Inflammatory macrophage (primary cell): ENCODE data around the gene GPR63.
"Not testable (repeated sequence)": the region's sequence is repeated elsewhere in the genome, so short reads cannot be mapped to it uniquely, and the experiment has no call there.

Source experiments
- DNase-seq, 2 donors: peaks; one replicate each; pipeline ENCODE4 v3.0.0-alpha.2; 2020 to 2022
- total RNA-seq, 18 experiments: gene quantifications; one replicate each; lab custom pipeline; 2026; ENCODE audit warnings: mixed read lengths in 6 of 18, inconsistent platforms in 2 of 18; lab: John Stamatoyannopoulos, UW

The GPR63 gene, protein sequence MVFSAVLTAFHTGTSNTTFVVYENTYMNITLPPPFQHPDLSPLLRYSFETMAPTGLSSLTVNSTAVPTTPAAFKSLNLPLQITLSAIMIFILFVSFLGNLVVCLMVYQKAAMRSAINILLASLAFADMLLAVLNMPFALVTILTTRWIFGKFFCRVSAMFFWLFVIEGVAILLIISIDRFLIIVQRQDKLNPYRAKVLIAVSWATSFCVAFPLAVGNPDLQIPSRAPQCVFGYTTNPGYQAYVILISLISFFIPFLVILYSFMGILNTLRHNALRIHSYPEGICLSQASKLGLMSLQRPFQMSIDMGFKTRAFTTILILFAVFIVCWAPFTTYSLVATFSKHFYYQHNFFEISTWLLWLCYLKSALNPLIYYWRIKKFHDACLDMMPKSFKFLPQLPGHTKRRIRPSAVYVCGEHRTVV
- total RNA-seq, result 0 to 0.32 (median 0.06) reads per million in 18 experiments

- peak; percentile 20 to 36 for DNase-seq
Observed at GRCh38 chr6:96837081-96837971, at the start of gene GPR63. Gene GPR63 (minus strand): TSS chr6:96837477. CDS start chr6:96799731, 37,746 bp downstream.

DNA sequence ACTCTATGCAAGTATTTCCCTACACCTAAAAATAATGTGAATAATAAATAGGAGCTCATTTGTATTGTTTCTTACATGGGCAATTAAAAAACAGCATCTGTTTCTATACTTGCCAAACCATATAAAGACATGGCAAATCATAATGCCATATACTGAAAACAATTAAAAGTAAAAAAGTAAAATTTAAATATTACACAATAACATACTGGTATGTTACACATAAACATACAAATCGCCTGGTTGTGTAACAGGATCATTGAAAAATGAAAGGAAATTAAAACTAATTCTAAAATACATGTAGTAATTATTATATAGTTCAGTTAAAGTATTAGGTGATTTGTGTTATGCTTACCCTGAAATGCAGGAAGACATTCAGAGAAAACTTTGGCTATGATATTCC, 49.2 kb upstream of the GPR63 start:
- DNase-seq, result no peak

- not testable (repeated sequence) for DNase-seq
Observed at GRCh38 chr6:96885187-96885631, 47.9 kb upstream of the GPR63 start.

DNA sequence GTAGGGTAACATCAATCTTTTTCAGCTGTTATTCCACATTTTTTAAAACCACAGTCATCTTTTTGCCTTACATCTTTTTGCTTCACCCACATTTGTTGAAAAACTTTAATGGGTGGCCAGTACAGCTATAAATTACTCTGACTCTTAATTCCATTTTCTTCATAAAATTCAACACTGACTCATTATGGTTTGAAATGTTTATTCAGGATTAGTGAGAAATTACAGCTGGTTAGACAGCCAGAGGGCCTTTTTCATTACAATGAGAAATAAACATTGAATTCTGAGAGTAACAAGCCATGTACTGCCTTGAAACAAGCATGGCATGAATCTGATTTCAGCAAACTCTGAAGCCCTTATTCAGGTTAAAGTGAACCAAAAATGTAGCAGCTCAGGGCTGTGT, 40.9 kb upstream of the GPR63 start:
- DNase-seq, result no peak

- no peak for DNase-seq
Observed at GRCh38 chr6:96876886-96877545, 39.7 kb upstream of the GPR63 start.

GRCh38 chr6:96872976-96873375, 35.7 kb upstream of the GPR63 start:
- DNase-seq, result no peak

DNA sequence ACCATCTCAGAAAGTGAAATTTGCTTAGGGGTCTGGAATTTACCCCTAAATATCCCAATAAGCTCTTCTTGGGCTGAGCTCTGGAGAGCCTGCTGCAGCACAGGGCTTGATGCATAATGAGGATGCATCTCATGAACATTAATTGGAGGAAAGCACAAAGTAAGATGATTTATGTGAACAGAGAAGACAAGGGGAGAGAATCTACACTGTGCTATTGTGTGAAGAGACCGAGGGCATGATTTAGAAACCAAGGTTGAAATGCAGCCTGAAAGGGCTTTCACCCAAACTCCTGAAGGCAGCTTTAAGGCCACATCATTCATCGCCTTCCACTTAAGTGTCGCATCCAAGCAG, 27.8 kb upstream of the GPR63 start:
- no peak for DNase-seq

DNA sequence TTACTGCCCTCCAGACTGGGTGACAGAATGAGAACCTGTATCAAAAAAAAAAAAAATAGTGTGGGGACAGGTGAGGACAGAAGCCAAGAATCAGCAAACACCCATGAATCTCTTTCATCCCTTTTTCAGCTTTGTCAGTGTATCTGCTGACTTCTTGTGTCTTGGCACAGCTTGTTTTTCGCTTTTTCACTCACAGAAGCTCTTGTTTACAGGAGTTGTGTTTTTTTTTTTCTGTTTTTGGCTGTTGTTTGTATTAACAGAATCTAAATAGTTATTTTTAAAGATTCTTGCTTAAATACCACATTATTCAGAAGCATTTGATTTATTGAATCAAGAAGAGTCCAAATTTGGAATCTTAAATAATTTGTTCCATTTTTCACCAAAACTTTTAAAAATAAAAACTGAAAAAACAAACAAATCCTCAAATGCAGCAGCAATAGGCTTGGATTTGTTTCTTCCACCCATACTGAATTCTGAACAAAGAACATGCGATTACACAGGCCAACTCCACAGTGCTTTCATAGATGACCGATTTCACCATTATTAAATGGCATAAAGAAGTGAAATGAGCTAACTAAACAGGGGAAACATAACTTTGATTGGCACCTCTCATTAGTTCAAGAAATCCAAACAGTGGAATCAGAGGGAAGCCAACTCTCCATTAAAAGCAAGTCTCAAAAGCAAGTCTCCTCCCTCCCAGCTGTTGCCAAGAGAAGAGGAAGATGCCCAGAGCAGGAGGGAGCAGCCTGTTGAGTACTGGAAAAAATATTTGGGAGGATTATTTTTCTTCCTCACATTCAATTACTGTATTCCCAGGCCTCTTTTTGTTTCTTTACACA, 27.2 kb upstream of the GPR63 start:
- no peak for DNase-seq

- no peak for DNase-seq
Observed at GRCh38 chr6:96862560-96862959, 25.3 kb upstream of the GPR63 start.

DNA sequence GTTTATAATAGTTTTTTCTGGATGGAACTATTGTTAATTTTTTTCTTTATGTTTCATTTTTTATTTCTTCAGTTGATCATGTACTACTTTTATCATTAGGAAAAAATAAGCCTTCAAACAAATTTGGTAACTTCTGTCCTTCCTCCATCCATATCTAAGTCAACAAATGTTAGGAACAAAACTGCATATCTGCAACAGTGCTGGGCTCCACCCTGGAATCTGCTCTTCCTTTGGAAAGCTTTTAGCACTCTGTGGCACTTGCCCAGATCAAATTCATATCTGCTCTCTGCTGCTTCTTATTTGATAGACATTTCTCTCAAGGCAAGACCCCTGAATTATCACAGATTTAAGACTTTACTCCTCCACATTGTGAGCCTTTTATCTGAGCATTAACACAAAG, 24.3 kb upstream of the GPR63 start:
- DNase-seq, result no peak

GRCh38 chr6:96856856-96857255, 19.6 kb upstream of the GPR63 start:
- no peak for DNase-seq

DNA sequence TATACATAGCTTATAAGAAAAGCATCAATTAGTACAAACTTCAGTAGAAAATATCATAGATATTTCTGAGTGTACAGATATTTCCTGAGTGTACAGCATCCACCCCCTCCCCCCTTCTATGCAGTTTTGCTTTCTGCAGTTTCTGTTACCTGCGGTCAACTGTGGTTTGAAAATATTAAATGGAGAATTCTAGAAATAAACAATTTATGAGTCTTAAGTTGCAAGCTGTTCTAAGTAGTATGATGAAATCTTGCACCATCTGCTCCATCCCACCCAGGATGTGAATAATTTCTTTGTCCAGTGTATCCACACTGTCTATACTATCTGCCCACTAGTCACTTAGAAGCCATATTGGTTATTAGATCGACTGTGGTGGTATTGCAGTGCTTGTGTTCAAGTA, 15.8 kb upstream of the GPR63 start:
- DNase-seq, result no peak

DNA sequence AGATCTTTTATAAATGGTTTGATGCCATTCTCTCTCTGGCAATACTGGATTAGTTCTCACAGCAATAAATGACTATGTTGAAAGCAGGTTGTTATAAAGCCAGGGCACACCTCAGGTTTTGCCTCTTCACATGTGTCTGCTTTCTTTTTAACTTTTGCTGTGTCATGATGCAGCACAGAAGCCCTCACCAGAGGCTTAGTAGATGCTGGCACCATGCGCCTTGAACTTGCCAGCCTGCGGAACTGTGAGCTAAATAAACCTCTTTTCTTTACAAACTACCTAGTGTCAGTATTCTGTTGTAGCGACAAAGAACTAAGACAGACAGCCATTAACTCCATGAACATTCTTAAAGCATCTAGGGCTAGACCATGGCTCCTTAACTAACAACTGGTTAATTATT, 15.3 kb upstream of the GPR63 start:
- DNase-seq, result no peak

GRCh38 chr6:96851858-96852257, 14.6 kb upstream of the GPR63 start:
- no peak for DNase-seq

- DNase-seq, result no peak
Observed at GRCh38 chr6:96849615-96850014, 12.3 kb upstream of the GPR63 start.

- DNase-seq, result no peak
Observed at GRCh38 chr6:96844530-96844929, 7.3 kb upstream of the GPR63 start.

DNA sequence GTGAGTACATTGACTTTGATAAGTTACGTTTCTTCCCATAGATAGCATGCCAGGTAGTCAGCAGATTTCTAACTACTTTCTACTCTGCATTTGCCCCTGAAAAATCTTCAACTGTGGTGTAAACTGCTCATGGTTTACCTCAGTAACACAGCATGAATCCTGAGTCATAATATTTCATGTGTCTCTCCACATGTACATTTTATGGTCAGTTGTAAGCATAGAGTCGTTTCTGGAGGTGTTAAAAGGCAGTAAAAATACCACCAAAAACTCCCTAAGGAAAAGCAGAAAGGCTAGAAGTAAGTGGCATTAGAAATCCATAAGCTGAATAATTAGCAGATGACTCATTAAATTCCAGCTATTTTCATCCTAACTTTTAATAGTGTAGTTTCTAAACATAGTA, 4.1 kb upstream of the GPR63 start:
- no peak for DNase-seq

GRCh38 chr6:96836631-96837080, 621 bp downstream of the GPR63 start:
- peak in 1 of 2 donors; percentile 3 for DNase-seq

- no peak for DNase-seq
Observed at GRCh38 chr6:96834070-96834469, 3.2 kb downstream of the GPR63 start.

- no peak for DNase-seq
Observed at GRCh38 chr6:96832780-96833179, 4.5 kb downstream of the GPR63 start.

- DNase-seq, result no peak
Observed at GRCh38 chr6:96826865-96827264, 10.4 kb downstream of the GPR63 start.

DNA sequence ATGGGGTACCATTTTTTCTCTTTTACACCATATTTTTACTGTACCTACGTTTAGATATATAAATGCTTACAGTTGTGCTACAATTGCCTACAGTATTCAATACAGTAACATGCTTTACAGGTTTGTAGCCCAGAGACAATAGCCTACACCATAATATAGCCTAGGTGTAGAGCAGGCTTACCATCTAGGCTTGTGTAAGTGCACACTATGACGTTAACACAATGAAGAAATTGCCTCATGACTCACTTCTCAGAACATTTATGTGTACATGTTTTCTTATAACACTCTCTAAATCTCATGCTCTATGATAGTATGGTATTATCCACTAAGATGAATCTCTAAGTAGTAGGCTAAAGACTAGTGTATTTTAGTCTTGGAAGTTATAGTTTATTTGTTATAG, 13.5 kb downstream of the GPR63 start:
- DNase-seq, result no peak
